Measurements from ENCODE around the gene PI16. TPM values are rescaled to one million over a fixed set of nuclear protein-coding genes. Genes with fewer than 3 reads are reported as not detected.

PI16 gene
- total RNA-seq, 1 experiment from 2014 or later, result 0.17 TPM

DNA sequence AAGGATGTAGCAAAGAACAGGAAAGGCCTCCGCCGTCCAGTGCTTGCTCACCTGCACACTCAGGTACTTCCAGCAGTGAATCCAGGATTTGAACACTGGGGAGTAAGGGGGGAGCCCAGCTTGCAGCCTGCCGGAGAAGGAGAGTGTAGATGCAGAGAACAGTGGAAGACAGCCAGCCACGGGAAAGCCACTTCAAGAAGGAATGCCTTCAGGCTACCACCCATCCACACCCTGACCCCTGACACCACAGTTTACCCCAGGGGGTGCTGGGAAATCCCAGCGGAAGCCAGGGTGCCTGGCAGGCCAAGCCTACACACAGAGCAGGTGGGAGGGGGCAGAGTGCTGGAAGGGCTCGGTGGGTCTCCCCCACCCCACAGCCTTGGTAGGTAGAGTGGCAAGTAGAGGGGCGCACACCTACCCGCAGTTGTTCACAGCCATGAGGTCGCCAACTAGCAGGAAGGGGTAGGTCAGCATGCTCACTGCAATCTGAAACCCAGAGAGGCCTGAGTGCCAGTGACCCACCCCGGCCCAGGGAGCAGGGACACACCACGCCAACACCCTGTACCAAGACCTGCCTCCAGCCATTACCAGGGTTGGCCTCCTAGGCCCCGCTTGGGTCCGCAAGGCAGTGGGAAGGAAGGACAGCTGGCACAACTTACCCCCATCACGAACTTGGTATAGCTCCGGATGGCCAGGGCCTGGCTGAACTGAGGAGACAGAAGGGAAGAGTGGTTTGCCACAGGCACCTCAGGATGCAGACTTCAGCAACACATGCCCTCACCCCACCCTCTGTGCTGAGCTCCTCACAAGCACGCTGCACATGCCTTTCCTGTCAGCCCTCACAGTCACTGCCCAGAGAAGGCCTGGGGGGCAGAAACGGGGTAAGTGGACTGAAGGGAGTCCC lies 15.7 kb downstream of the PI16 start:
- ATAC-seq, result no peak
- H3K4me1 Mint-ChIP-seq, result no peaks in the 10 kb centered on the region
- TF ChIP-seq, protein P1, sequence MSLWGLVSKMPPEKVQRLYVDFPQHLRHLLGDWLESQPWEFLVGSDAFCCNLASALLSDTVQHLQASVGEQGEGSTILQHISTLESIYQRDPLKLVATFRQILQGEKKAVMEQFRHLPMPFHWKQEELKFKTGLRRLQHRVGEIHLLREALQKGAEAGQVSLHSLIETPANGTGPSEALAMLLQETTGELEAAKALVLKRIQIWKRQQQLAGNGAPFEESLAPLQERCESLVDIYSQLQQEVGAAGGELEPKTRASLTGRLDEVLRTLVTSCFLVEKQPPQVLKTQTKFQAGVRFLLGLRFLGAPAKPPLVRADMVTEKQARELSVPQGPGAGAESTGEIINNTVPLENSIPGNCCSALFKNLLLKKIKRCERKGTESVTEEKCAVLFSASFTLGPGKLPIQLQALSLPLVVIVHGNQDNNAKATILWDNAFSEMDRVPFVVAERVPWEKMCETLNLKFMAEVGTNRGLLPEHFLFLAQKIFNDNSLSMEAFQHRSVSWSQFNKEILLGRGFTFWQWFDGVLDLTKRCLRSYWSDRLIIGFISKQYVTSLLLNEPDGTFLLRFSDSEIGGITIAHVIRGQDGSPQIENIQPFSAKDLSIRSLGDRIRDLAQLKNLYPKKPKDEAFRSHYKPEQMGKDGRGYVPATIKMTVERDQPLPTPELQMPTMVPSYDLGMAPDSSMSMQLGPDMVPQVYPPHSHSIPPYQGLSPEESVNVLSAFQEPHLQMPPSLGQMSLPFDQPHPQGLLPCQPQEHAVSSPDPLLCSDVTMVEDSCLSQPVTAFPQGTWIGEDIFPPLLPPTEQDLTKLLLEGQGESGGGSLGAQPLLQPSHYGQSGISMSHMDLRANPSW (CRISPR knock-in tag; conservative IDR thresholded peaks at IDR 0.05; ENCODE audit: low read depth), result no peak
- TF ChIP-seq GTF2I (CRISPR knock-in tag; conservative IDR thresholded peaks at IDR 0.05) (no peak), ESRRA (CRISPR knock-in tag; IDR thresholded peaks at IDR 0.05; ENCODE audit: borderline replicate concordance) (no peak), MYBL2 (CRISPR knock-in tag; IDR thresholded peaks at IDR 0.05) (no peak), SP1 (CRISPR knock-in tag; conservative IDR thresholded peaks at IDR 0.05) (no peak), FOXJ3 (CRISPR knock-in tag; IDR thresholded peaks at IDR 0.05; ENCODE audit: borderline replicate concordance) (no peak), NFE2L1 (CRISPR knock-in tag; IDR thresholded peaks at IDR 0.05) (no peak), ZNF671 (CRISPR knock-in tag; IDR thresholded peaks at IDR 0.05) (no peak), CREB1 (CRISPR knock-in tag; IDR thresholded peaks at IDR 0.05) (no peak), ELF4 (CRISPR knock-in tag; IDR thresholded peaks at IDR 0.05; ENCODE audit: low read depth) (no peak), SOX15 (CRISPR knock-in tag; IDR thresholded peaks at IDR 0.05) (no peak)
- TF ChIP-seq, protein P2, sequence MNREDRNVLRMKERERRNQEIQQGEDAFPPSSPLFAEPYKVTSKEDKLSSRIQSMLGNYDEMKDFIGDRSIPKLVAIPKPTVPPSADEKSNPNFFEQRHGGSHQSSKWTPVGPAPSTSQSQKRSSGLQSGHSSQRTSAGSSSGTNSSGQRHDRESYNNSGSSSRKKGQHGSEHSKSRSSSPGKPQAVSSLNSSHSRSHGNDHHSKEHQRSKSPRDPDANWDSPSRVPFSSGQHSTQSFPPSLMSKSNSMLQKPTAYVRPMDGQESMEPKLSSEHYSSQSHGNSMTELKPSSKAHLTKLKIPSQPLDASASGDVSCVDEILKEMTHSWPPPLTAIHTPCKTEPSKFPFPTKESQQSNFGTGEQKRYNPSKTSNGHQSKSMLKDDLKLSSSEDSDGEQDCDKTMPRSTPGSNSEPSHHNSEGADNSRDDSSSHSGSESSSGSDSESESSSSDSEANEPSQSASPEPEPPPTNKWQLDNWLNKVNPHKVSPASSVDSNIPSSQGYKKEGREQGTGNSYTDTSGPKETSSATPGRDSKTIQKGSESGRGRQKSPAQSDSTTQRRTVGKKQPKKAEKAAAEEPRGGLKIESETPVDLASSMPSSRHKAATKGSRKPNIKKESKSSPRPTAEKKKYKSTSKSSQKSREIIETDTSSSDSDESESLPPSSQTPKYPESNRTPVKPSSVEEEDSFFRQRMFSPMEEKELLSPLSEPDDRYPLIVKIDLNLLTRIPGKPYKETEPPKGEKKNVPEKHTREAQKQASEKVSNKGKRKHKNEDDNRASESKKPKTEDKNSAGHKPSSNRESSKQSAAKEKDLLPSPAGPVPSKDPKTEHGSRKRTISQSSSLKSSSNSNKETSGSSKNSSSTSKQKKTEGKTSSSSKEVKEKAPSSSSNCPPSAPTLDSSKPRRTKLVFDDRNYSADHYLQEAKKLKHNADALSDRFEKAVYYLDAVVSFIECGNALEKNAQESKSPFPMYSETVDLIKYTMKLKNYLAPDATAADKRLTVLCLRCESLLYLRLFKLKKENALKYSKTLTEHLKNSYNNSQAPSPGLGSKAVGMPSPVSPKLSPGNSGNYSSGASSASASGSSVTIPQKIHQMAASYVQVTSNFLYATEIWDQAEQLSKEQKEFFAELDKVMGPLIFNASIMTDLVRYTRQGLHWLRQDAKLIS (CRISPR knock-in tag; IDR thresholded peaks at IDR 0.05; ENCODE audit: borderline replicate concordance), result no peak
- TF ChIP-seq, protein P3, sequence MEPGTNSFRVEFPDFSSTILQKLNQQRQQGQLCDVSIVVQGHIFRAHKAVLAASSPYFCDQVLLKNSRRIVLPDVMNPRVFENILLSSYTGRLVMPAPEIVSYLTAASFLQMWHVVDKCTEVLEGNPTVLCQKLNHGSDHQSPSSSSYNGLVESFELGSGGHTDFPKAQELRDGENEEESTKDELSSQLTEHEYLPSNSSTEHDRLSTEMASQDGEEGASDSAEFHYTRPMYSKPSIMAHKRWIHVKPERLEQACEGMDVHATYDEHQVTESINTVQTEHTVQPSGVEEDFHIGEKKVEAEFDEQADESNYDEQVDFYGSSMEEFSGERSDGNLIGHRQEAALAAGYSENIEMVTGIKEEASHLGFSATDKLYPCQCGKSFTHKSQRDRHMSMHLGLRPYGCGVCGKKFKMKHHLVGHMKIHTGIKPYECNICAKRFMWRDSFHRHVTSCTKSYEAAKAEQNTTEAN (CRISPR knock-in tag; IDR thresholded peaks at IDR 0.05), result no peak
- TF ChIP-seq, protein P4, sequence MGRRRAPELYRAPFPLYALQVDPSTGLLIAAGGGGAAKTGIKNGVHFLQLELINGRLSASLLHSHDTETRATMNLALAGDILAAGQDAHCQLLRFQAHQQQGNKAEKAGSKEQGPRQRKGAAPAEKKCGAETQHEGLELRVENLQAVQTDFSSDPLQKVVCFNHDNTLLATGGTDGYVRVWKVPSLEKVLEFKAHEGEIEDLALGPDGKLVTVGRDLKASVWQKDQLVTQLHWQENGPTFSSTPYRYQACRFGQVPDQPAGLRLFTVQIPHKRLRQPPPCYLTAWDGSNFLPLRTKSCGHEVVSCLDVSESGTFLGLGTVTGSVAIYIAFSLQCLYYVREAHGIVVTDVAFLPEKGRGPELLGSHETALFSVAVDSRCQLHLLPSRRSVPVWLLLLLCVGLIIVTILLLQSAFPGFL (CRISPR knock-in tag; IDR thresholded peaks at IDR 0.05; ENCODE audit: borderline replicate concordance), result no peak
- TF ChIP-seq, protein P5, sequence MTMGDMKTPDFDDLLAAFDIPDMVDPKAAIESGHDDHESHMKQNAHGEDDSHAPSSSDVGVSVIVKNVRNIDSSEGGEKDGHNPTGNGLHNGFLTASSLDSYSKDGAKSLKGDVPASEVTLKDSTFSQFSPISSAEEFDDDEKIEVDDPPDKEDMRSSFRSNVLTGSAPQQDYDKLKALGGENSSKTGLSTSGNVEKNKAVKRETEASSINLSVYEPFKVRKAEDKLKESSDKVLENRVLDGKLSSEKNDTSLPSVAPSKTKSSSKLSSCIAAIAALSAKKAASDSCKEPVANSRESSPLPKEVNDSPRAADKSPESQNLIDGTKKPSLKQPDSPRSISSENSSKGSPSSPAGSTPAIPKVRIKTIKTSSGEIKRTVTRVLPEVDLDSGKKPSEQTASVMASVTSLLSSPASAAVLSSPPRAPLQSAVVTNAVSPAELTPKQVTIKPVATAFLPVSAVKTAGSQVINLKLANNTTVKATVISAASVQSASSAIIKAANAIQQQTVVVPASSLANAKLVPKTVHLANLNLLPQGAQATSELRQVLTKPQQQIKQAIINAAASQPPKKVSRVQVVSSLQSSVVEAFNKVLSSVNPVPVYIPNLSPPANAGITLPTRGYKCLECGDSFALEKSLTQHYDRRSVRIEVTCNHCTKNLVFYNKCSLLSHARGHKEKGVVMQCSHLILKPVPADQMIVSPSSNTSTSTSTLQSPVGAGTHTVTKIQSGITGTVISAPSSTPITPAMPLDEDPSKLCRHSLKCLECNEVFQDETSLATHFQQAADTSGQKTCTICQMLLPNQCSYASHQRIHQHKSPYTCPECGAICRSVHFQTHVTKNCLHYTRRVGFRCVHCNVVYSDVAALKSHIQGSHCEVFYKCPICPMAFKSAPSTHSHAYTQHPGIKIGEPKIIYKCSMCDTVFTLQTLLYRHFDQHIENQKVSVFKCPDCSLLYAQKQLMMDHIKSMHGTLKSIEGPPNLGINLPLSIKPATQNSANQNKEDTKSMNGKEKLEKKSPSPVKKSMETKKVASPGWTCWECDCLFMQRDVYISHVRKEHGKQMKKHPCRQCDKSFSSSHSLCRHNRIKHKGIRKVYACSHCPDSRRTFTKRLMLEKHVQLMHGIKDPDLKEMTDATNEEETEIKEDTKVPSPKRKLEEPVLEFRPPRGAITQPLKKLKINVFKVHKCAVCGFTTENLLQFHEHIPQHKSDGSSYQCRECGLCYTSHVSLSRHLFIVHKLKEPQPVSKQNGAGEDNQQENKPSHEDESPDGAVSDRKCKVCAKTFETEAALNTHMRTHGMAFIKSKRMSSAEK (CRISPR knock-in tag; IDR thresholded peaks at IDR 0.05; ENCODE audit: borderline replicate concordance), result no peak
- TF ChIP-seq, protein P6, sequence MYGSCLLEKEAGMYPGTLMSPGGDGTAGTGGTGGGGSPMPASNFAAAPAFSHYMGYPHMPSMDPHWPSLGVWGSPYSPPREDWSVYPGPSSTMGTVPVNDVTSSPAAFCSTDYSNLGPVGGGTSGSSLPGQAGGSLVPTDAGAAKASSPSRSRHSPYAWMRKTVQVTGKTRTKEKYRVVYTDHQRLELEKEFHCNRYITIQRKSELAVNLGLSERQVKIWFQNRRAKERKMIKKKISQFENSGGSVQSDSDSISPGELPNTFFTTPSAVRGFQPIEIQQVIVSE (CRISPR knock-in tag; IDR thresholded peaks at IDR 0.05; ENCODE audit: borderline replicate concordance), result no peak
- H3K4me3 Mint-ChIP-seq, result no peak overlapping the region
- no peaks in the 10 kb centered on the region for H3K27me3 Mint-ChIP-seq (ENCODE audit: low read depth)
- peak overlapping the region; percentile 84 for H3K27ac Mint-ChIP-seq
- DNase-seq (ENCODE audit: low spot score), result no peak
- ChIA-PET POLR2A (no interaction called here), CTCF (interaction anchor here (0.7 kb wide), 1 partner anchor 55 kb away, joined by 3 read pairs; no protein-coding TSS in a partner anchor)
- H3K36me3 Mint-ChIP-seq, result peaks cover 70% of the 10 kb centered on the region
- H3K9me3 Mint-ChIP-seq, result no peaks in the 10 kb centered on the region
